SKM-1 (cell line): ENCODE measurements around the gene PKP2.
"Not testable (repeated sequence)": the region's sequence is repeated elsewhere in the genome, so short reads cannot be mapped to it uniquely, and the experiment has no call there.

Source experiments
- DNase-seq: peaks from one replicate; lab custom pipeline; 2025; ENCODE audit not compliant: unreplicated experiment; lab: John Stamatoyannopoulos, UW

PKP2 gene

GRCh38 chr12:32897281-32897610, 669 bp upstream of the PKP2 start:
- no peak for DNase-seq

DNA sequence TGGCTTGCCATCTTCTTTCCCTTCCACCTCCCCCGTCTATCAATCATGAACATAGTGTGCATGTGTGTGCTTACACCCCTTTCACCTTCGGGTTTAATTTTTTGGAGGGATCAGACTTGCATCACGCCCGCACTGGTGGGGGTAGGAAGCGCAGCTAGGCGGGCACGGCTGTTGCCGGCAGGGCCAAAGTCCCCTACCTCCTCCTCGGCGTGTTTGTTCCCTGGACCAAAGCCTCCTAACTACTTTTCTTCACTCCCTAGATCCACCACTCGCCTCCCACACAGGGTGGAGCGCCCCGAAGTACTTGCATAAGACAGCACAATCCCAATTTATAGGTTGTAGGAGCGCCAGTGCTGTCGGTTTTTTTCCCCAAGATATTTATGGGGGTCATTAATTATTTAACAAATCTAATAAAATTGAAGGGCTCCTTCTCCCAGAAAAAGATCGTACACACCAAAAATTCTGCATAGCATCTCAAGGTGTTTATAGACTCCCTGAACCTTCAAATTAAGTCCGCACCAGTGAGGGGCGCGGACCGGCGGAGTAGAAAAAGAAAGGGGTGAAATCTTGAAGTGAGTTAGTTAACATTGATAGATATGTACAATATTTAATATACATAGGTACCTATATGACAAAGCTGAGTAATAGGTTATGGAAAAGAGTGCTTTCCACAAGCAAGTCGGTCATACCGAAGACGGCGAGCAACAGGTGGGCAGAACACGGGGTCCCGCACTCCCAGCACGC, 717 bp downstream of the PKP2 start:
- DNase-seq = no peak

DNA sequence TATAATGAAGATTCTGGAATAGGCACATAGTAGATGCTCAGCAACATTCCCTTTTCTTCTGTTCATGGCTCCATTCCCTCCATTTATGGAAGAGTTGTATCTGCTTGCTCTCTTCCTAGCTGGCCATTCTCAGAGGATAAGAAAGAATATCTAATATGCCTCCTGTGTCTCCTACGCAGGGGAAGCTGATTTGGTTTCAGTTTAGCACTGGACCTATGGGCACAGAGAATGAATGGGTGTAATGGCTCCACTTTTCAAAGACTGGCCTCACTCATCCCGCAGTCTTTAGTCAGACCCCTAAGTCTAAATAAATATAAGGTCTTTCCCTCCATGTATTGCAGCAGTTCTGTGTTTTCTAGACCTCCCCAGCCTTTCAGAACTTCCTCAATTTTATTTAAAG, 2.0 kb downstream of the PKP2 start:
- no peak for DNase-seq

GRCh38 chr12:32893458-32893857, 3.1 kb downstream of the PKP2 start:
- DNase-seq = no peak

- DNase-seq = no peak
Observed at GRCh38 chr12:32893043-32893442, 3.5 kb downstream of the PKP2 start.

GRCh38 chr12:32892369-32892768, 4.2 kb downstream of the PKP2 start:
- not testable (repeated sequence) for DNase-seq

- no peak for DNase-seq
Observed at GRCh38 chr12:32891956-32892355, 4.6 kb downstream of the PKP2 start.

- DNase-seq = no peak
Observed at GRCh38 chr12:32891526-32891925, 5.1 kb downstream of the PKP2 start.

DNA sequence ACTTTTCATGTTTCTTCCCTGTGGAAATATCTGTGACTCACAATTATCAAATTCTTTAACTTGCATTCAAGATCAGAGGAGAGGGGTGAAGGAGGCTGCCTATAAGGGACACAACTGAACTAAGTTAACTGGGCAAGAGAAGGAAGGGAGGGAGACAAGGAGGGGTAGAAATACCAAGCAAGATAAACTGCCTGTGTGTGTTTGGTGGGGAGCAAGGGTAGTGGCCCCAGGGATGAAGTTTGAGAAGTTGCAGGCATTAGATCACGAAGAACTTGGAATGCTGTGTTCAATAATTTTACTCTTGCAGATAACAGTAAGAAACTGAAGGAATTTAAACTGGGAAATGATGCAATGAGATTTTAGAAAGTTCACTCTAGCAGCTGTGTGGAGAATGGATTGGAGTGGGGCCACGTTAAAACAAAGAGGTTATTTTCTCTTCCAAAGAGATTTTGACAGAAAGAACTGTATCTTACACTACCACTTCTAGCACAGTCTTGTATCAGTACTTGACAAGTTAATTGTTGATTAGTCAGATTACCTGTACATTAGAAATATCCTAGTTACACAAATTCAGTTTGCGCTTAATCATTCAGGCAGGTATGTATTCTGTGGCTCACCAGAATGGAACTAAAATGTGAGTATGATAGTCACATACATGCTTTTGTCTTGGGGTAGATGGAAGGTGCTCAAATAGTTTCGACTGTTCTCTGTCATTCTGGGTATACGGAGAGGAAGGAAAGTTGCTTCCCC, 7.4 kb downstream of the PKP2 start:
- no peak for DNase-seq

GRCh38 chr12:32887058-32887457, 9.5 kb downstream of the PKP2 start:
- no peak for DNase-seq

- DNase-seq = no peak
Observed at GRCh38 chr12:32885831-32886230, 10.7 kb downstream of the PKP2 start.

GRCh38 chr12:32884962-32885361, 11.6 kb downstream of the PKP2 start:
- DNase-seq = no peak

GRCh38 chr12:32881702-32882101, 14.9 kb downstream of the PKP2 start:
- no peak for DNase-seq

DNA sequence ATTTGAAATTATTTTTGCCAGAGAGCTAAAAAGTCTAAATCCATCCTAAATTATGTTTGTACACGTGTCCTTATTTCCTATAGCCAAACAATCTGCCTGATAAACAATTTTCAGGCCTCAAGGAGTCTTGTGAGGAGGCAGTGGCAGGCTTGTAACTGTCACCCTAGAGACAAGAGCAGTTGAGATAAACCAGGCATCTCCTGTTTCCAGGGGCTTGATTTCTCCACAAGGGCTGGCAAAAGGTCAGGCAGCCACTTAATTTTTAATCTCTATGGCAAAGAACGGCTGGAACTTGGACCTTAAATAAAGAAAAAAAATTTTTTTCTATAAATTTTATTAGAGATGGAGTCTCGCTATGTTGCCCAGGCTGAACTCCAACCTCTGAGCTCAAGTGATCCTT, 15.5 kb downstream of the PKP2 start:
- DNase-seq = no peak

DNA sequence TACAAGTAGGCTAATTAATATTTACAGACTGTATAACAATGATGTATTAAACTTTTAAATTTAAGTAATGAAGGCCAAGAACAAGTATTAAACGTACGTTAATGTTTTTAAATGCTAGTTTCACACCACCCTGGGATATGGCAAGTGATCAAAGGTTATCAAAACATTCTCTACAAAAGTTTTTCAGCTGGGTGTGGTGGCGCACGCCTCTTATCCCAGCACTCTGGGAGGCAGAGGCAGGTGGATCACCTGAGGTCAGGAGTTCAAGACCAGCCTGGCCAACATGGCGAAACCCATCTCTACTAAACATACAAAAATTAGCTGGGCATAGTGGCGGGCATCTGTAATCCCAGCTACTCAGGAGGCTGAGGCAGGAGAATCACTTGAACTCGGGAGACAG, 17.5 kb downstream of the PKP2 start:
- not testable (repeated sequence) for DNase-seq

- DNase-seq = no peak
Observed at GRCh38 chr12:32877601-32878459, 18.7 kb downstream of the PKP2 start.

DNA sequence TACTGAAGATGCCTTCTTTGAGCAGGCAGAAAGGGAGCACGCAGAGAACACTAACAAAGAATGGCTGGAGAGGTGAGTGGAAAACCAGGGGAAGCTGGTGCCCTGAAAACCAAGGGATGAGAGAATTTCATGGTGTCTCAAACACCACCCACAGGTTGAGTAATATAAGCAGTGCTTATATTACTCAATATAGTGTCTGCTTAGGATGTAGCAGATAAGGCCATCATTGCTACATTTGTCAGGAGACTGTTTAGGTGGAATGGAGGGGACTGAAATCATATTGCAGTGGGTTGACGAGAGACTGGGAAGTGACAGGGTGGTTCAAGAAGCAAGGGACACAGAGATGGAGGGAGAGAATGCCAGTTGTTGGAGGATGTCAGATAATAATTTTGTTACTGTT, 20.6 kb downstream of the PKP2 start:
- DNase-seq = no peak

GRCh38 chr12:32874975-32875374, 21.6 kb downstream of the PKP2 start:
- DNase-seq = no peak

DNA sequence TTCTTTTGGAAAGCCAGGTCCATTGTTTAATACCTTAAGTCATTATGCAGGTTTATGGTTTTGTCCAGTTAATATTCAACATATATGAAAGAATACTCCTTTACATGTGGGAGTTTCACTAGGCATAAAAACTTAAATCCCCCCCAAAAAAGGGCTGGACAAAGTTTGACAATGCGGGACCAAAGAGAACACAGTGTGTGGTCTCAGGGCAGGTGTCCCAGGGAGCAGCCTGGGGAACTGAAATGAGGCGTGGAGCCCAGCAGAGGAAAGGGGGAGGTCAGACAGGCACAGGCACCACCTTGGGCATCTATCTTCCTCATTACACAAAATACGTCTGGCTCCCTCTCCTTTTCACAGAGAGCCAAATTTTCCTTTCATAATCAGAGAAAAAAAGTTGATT, 22.5 kb downstream of the PKP2 start:
- no peak for DNase-seq

DNA sequence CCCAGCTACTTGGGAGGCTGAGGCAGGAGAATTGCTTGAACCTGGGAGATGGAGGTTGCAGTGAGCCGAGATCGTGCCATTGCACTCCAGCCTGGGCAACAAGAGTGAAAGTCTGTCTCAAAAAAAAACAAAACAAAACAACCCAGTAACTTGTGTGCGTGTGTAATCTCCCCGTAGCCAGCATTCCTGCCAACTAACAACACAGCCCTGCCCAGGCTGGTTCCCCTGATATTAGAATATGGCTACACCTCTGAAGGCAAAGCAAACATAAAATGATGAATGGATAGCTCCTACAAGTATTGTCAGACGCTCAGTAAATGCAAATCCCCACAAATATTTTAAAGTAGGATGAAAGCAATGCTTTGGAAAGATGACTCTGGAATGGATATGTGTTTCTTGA, 24.2 kb downstream of the PKP2 start:
- not testable (repeated sequence) for DNase-seq

GRCh38 chr12:32870716-32871115, 25.9 kb downstream of the PKP2 start:
- DNase-seq = no peak

DNA sequence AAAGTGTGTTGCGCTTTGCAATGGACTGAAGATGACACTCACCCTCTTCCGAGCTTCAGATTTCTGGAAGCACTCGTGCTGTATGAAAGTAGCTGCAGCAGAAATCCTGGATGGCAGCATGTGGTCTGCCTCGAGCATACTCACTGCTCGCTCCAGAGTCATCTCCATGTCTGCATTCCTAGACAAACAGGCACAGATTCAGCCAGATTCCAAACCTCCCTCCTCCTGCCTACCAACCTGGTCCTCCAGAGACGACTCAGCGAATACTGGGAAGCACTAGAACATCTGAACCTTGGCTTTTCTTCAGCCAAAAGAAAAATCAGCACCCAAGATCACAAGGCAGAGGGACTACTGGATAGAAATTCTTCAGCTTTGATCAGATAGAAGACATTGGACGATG, 27.7 kb downstream of the PKP2 start:
- DNase-seq = no peak
